ENCODE data around the gene OPCML. TPM values are rescaled to one million over a fixed set of nuclear protein-coding genes. Genes with fewer than 3 reads are reported as not detected.

Gene OPCML
- total RNA-seq, 1 donor from 2014 or later: not detected

DNA sequence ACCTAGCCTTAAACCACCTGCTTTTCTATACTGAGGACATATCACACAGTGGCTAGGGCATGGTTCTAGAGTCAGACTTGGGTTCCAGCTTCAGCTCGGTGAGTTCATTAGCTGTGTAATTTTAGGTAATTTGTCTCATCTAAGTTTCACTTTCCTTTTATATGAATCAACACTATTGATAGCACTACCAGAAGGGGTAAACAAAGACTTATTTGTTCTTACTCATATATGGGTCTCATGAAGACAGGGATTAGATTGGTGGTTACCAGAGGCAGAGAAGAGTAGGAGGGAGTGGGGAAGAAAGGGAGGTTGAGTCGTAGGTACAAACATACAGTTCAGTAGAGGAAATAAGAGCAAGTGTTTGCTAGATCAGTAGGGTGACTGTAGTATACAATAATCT is 924.7 kb downstream of the OPCML start:
- Histone ChIP-seq H3K27ac (no peak overlapping the region), H3K36me3 (no peaks in the 10 kb centered on the region), H3K27me3 (no peaks in the 10 kb centered on the region), H3K4me1 (no peaks in the 10 kb centered on the region), H3K4me3 (no peak overlapping the region), H3K9me3 (no peaks in the 10 kb centered on the region)
- TF ChIP-seq, protein P1, sequence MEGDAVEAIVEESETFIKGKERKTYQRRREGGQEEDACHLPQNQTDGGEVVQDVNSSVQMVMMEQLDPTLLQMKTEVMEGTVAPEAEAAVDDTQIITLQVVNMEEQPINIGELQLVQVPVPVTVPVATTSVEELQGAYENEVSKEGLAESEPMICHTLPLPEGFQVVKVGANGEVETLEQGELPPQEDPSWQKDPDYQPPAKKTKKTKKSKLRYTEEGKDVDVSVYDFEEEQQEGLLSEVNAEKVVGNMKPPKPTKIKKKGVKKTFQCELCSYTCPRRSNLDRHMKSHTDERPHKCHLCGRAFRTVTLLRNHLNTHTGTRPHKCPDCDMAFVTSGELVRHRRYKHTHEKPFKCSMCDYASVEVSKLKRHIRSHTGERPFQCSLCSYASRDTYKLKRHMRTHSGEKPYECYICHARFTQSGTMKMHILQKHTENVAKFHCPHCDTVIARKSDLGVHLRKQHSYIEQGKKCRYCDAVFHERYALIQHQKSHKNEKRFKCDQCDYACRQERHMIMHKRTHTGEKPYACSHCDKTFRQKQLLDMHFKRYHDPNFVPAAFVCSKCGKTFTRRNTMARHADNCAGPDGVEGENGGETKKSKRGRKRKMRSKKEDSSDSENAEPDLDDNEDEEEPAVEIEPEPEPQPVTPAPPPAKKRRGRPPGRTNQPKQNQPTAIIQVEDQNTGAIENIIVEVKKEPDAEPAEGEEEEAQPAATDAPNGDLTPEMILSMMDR (IDR thresholded peaks at IDR 0.05): no peak
- intact Hi-C loops (cut with DNase I): no loop called here
- no peak for DNase-seq (ENCODE audit: low spot score in 2 of 2)

DNA sequence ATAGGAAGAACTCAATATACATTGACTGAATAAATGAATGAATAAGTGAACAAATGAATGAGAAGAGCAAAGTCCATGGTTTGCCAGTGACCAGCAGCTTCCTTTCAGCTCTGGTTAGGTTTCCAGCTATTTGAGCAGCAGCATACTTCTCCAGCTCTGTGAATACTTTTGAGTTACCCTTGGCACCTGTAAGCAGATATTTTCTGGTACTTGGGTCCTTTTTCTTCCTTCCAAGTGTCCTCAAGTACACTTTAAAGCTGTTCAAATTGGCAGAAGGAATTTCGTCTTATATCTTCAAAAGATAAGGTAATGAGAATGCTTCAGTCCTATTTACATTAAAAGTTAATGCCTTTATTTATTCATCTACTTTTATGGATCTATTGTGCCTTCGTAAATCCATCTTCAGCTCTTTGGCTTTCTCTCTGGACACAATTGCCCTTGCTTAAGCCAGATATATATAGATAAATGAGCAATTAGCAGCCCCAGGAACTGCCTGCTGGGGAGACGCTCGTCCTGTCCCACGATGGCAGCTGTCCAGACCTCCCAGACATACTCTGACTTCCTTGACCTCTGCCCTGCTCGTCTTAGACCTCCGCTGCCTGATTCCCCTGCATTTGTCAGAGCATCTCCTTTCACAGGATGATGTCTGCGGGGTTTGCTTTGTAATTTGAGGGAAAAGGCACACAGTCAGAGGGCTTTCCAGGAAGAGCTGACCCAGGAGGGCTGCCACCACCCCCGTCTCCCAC is 926.3 kb downstream of the OPCML start:
- TF ChIP-seq, protein P1 (IDR thresholded peaks at IDR 0.05): no peak

DNA sequence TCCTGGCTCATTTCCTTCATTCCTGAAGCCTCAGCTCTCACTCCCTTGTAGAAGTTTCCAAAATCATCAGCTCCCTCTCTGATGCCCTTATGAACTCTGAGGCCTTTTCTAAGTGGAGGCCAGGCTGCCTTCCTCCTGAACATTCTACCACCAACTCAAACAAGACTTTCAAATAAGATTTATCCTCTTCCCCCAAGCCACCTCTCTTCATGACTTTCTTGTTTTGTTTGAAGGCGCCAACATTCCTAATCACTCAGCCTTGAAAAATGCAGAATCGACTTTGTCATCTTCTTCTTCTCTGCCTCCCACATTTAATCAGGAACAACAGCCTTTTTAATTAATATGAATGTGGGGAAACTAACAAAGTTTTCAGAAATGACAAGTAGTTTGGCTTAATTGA is 927.9 kb downstream of the OPCML start:
- no peak for DNase-seq (ENCODE audit: low spot score in 2 of 2)
- H3K4me1 ChIP-seq: no peaks in the 10 kb centered on the region
- intact Hi-C loops (cut with DNase I): no loop called here
- TF ChIP-seq, protein P1 (IDR thresholded peaks at IDR 0.05): no peak
- H3K4me3 ChIP-seq: no peak overlapping the region
- no peaks in the 10 kb centered on the region for H3K9me3 ChIP-seq
- no peak overlapping the region for H3K27ac ChIP-seq
- no peaks in the 10 kb centered on the region for H3K36me3 ChIP-seq
- no peaks in the 10 kb centered on the region for H3K27me3 ChIP-seq

More for the DNA sequence above, 926.3 kb downstream of the OPCML start:
- no peaks in the 10 kb centered on the region for H3K27me3 ChIP-seq
- H3K27ac ChIP-seq: no peak overlapping the region
- no peaks in the 10 kb centered on the region for H3K36me3 ChIP-seq
- H3K4me3 ChIP-seq: no peak overlapping the region
- no peaks in the 10 kb centered on the region for H3K9me3 ChIP-seq
- no peaks in the 10 kb centered on the region for H3K4me1 ChIP-seq
- DNase-seq (ENCODE audit: low spot score in 2 of 2): no peak
- intact Hi-C loops (cut with DNase I): no loop called here

DNA sequence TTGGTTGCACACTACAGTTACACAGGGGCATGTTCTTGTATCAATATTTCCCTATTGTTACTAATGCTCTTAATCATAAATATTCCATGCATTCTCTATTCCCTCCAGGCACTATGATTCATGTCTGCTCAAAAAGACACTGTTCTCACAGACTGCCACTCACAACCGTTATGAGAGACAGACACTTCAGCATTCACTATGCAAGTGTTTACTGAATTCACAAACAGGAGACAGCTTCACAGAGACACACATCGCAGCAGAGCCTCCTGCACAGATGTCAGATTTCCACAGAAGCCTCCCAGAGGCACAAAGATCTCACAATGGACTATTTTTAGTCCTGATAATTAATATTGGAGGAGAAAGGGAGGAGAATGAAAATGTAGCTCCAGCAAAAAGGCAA is 930.4 kb downstream of the OPCML start:
- Histone ChIP-seq H3K27ac (no peak overlapping the region), H3K9me3 (no peaks in the 10 kb centered on the region), H3K36me3 (no peaks in the 10 kb centered on the region), H3K27me3 (no peaks in the 10 kb centered on the region), H3K4me3 (no peak overlapping the region), H3K4me1 (no peaks in the 10 kb centered on the region)
- DNase-seq (ENCODE audit: low spot score in 2 of 2): no peak
- TF ChIP-seq, protein P1 (IDR thresholded peaks at IDR 0.05): no peak
- intact Hi-C loops (cut with DNase I): no loop called here

DNA sequence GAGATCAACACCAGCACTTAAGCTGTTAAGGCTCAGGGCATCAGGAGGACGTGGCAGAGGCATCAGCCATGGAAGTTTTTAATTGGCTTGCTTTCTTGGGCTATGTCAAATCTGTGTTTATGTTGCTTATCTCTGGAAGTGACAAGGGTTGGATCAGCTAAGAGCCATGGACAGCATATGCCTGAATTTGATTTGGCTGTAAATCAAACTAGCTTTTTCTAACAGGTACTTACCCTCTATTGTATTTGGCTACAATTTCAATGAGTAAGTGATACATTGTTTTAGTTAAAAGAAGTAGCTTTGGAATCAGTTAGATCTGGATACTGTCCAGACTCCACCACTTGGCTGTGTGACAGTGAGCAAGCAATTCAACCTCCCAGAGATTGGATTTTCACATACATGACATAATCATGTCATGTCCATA is 936.6 kb downstream of the OPCML start:
- Histone ChIP-seq H3K36me3 (no peaks in the 10 kb centered on the region), H3K27me3 (no peaks in the 10 kb centered on the region), H3K9me3 (no peaks in the 10 kb centered on the region), H3K4me3 (no peak overlapping the region), H3K4me1 (no peaks in the 10 kb centered on the region), H3K27ac (no peak overlapping the region)
- intact Hi-C loops (cut with DNase I): no loop called here
- no peak for DNase-seq (ENCODE audit: low spot score in 2 of 2)
- TF ChIP-seq, protein P1 (IDR thresholded peaks at IDR 0.05): no peak
